HL-60 (cell line): ENCODE data around the gene STEAP1B.

Experiments used
- GABPA ChIP-seq: IDR thresholded peaks from 2 replicates; pipeline ENCODE4 v1.6.1; 2012; ENCODE audit warnings: low read depth
- POLR2AphosphoS5 ChIP-seq: IDR thresholded peaks from 2 replicates; pipeline ENCODE4 v1.6.1; 2012; ENCODE audit warnings: low read depth
- SPI1 ChIP-seq: IDR thresholded peaks from 2 replicates; pipeline ENCODE4 v1.6.1; 2012; ENCODE audit warnings: low read depth, mild to moderate bottlenecking, borderline replicate concordance
- TF ChIP-seq, protein P1 (sequence below): IDR thresholded peaks from one replicate; pipeline ENCODE4 v1.5.1; 2011; ENCODE audit warnings: low read length, control low read depth, inconsistent platforms; ENCODE audit not compliant: insufficient read depth
- TF ChIP-seq, protein P2 (sequence below): IDR thresholded peaks from 2 replicates; pipeline ENCODE4 v1.6.1; 2012; ENCODE audit warnings: low read depth; ENCODE audit not compliant: insufficient replicate concordance

DNA sequence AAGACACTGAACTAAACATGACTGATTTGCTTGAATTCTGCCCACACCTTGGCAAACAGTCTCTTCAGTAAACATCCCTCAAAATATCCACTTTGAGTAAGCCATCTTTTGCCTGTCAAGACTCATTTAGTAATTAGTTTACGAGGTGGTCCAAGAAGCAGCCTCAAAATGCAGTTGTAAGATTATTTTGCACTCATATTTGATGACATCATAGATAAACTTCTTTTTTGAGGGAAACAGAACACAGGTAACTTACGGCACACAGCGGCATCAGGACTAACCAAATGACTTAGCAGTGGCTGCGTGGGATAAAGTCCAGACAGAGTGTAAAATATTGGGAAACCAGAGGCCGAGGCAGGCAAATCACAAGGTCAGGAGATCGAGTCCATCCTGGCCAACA lies 41.8 kb upstream of the STEAP1B start:
- TF ChIP-seq, protein P1, sequence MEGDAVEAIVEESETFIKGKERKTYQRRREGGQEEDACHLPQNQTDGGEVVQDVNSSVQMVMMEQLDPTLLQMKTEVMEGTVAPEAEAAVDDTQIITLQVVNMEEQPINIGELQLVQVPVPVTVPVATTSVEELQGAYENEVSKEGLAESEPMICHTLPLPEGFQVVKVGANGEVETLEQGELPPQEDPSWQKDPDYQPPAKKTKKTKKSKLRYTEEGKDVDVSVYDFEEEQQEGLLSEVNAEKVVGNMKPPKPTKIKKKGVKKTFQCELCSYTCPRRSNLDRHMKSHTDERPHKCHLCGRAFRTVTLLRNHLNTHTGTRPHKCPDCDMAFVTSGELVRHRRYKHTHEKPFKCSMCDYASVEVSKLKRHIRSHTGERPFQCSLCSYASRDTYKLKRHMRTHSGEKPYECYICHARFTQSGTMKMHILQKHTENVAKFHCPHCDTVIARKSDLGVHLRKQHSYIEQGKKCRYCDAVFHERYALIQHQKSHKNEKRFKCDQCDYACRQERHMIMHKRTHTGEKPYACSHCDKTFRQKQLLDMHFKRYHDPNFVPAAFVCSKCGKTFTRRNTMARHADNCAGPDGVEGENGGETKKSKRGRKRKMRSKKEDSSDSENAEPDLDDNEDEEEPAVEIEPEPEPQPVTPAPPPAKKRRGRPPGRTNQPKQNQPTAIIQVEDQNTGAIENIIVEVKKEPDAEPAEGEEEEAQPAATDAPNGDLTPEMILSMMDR, result no peak
- TF ChIP-seq GABPA (no peak), POLR2AphosphoS5 (no peak), SPI1 (no peak)
- TF ChIP-seq, protein P2, sequence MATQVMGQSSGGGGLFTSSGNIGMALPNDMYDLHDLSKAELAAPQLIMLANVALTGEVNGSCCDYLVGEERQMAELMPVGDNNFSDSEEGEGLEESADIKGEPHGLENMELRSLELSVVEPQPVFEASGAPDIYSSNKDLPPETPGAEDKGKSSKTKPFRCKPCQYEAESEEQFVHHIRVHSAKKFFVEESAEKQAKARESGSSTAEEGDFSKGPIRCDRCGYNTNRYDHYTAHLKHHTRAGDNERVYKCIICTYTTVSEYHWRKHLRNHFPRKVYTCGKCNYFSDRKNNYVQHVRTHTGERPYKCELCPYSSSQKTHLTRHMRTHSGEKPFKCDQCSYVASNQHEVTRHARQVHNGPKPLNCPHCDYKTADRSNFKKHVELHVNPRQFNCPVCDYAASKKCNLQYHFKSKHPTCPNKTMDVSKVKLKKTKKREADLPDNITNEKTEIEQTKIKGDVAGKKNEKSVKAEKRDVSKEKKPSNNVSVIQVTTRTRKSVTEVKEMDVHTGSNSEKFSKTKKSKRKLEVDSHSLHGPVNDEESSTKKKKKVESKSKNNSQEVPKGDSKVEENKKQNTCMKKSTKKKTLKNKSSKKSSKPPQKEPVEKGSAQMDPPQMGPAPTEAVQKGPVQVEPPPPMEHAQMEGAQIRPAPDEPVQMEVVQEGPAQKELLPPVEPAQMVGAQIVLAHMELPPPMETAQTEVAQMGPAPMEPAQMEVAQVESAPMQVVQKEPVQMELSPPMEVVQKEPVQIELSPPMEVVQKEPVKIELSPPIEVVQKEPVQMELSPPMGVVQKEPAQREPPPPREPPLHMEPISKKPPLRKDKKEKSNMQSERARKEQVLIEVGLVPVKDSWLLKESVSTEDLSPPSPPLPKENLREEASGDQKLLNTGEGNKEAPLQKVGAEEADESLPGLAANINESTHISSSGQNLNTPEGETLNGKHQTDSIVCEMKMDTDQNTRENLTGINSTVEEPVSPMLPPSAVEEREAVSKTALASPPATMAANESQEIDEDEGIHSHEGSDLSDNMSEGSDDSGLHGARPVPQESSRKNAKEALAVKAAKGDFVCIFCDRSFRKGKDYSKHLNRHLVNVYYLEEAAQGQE, result no peak
